ENCODE measurements around the gene SAPCD2.

The SAPCD2 gene

DNA sequence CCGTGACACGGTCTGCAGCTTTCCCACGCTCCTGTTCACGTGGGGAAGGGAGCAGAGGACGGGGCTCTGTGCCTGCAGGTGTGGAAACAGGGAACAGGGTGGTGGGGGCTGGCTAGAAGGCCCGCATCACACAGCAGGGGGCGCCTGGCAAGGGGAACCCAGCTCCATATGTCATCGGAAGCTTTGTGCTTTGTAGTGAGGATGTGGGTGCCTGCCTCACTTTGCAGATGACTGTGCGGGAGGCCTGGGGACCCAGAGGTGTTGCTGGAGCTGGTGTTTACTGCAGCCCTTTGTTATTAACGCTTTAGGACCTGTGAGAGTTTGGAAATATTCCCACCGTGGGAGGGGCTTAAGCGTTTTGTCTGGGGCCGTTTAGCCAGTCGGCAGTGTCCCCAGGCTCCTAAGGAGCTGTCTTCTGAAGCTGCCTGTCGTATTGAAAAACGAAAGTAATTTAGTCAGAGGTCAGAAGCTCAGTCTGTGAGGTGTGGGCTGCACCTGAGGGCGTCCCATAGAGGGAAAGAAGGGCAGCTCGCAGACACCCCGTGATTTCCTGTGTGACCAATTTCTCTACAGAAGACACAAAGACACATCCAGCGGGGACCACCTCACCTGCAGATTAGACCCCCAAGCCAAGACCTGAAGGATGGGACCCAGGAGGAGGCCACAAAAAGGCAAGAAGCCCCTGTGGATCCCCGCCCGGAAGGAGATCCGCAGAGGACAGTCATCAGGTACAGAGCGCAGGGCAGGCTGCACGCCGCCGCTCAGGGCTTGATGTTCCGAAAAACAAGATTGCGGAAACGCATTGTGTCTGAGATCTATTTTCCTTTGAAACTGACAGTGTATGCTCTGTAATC, 25.5 kb upstream of the SAPCD2 start:
- DNase-seq (ENCODE audit: low read depth): no peak
- no peak for TF ChIP-seq CTCF (IDR thresholded peaks at IDR 0.05; ENCODE audit: insufficient read depth, low read depth, low read length, missing control alignments)
- H3K4me3 ChIP-seq (ENCODE audit: low read length): no peak overlapping the region

DNA sequence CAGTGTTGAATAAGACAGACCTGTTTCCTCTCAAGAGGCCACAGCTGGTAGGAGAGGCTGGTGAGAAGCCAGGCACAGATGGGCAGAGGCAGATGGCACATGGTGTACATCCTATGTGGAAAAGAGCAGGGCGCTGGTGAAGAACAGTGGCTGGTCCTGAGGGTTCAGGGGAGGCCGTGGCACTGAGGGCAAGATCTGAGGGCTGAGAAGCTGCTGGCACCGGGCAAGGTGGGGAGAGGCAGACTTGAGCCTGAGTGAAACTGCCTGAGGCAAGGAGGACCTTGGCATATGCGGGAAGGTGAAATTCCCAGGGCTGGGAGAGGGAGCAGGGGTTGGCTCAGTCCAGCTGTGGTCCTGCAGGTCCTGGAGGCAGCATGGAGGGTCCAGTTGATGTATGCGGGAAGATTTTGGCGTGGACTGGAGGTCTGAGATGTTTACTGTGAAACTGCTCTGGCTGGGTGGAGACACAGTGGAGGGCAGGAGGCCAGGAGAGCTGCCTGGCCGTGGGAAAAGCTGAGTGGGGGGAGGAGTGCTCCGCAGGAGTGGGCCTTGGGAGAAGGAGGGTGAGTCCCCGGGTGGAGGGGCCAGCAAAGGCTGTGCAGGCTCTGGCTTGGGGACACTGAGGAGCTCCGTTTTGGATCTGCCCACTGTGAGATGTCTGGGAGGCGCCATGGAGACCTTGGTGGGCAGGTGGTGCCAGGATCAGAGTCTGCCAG, 19.0 kb upstream of the SAPCD2 start:
- DNase-seq (ENCODE audit: low read depth): no peak
- H3K4me3 ChIP-seq (ENCODE audit: low read length): no peak overlapping the region
- no peak for TF ChIP-seq CTCF (IDR thresholded peaks at IDR 0.05; ENCODE audit: insufficient read depth, low read depth, low read length, missing control alignments)

DNA sequence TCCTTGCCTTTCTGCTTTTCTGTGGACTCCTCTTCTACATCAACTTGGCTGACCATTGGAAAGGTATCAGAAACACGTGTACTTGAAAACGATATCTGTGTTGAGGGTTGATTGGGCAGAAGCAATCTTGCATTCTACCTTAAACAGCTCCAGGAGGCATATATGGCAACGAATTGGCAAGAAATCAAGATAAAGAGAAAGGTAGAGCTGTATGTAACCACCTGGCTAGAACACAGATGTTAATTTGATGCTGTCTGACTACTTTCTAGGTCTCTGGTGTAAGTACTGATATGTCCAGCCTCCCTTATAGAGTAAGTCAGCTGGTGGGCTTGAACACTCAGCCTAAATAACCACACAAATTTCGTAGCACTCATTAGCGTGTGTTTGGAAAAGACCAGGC, 17.8 kb upstream of the SAPCD2 start:
- no peak overlapping the region for H3K4me3 ChIP-seq (ENCODE audit: low read length)
- no peak for DNase-seq (ENCODE audit: low read depth)
- no peak for TF ChIP-seq CTCF (IDR thresholded peaks at IDR 0.05; ENCODE audit: insufficient read depth, low read depth, low read length, missing control alignments)

- peak overlapping the region; percentile 72 for H3K4me3 ChIP-seq (ENCODE audit: low read length)
- no peak for DNase-seq (ENCODE audit: low read depth)
- TF ChIP-seq CTCF (IDR thresholded peaks at IDR 0.05; ENCODE audit: insufficient read depth, low read depth, low read length, missing control alignments): no peak
Observed at GRCh38 chr9:137087409-137087925, 17.1 kb upstream of the SAPCD2 start.

DNA sequence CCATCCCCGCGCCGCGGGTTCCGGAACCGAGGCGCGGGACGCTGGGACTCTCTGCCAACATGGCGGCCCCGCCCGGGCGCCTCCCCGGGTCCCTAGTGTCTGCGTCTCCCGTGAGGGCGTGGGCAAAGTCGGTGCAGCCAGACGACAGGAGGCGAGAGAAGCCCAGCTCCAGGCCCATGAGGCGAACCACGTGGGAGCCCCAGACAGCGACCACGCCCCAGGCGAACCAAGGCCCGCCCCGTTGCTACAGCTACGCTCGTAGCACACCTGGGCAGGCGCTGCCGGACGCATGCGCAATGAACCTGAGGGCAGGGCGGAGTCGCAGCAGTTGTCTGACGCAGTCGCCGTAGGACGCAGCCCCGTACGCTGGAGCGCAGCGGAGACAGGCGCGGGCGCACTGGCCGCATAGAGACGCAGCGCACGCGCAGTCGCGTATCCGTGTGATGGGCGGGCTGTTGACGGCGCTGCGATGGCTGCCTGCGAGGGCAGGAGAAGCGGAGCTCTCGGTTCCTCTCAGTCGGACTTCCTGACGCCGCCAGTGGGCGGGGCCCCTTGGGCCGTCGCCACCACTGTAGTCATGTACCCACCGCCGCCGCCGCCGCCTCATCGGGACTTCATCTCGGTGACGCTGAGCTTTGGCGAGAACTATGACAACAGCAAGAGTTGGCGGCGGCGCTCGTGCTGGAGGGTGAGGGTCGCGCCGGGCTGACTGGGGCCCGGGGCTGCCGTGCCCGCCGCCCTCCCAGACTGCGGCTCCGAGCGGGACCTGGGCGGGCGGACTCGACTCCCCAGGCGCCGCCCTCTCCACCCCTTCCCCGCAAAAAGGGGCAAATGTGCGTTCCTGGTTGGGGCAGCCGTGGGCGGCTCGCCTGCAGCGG, 16.4 kb upstream of the SAPCD2 start, which contains the start of gene MAN1B1:
MAN1B1 (plus strand) TSS at position 455 of the 878 bp plus-strand sequence; CDS start at position 470, 15 bp downstream.
- TF ChIP-seq CTCF (IDR thresholded peaks at IDR 0.05; ENCODE audit: insufficient read depth, low read depth, low read length, missing control alignments): no peak
- peak; percentile 100 for DNase-seq (ENCODE audit: low read depth)
- peak within 1 kb of the TSS; percentile 72 for H3K4me3 ChIP-seq (ENCODE audit: low read length)

GRCh38 chr9:137085920-137086530, 15.7 kb upstream of the SAPCD2 start:
- TF ChIP-seq CTCF (IDR thresholded peaks at IDR 0.05; ENCODE audit: insufficient read depth, low read depth, low read length, missing control alignments): no peak
- H3K4me3 ChIP-seq (ENCODE audit: low read length): peak overlapping the region; percentile 55
- DNase-seq (ENCODE audit: low read depth): peak; percentile 47

Measured in epithelial cell of esophagus (primary cell).